ENCODE measurements around the gene CANT1. TPM values are rescaled to one million over a fixed set of nuclear protein-coding genes. Genes with fewer than 3 reads are reported as not detected.

CANT1 gene
- total RNA-seq, 1 donor from 2014 or later, result 33.3 TPM

GRCh38 chr17:78986649-78987328 lies 22.8 kb downstream of the CANT1 start:
- no peak for TF ChIP-seq CTCF (IDR thresholded peaks at IDR 0.05; ENCODE audit: partially characterized antibody, unreplicated experiment)
- Mint-ChIP-seq H3K27ac (ENCODE audit: unreplicated experiment) (no peak overlapping the region), H3K4me3 (ENCODE audit: unreplicated experiment) (no peak overlapping the region), H3K27me3 (ENCODE audit: unreplicated experiment) (peaks cover 1% of the 10 kb centered on the region), H3K9me3 (ENCODE audit: unreplicated experiment) (peaks cover 1% of the 10 kb centered on the region), H3K4me1 (ENCODE audit: low read depth, unreplicated experiment) (no peaks in the 10 kb centered on the region), H3K36me3 (ENCODE audit: unreplicated experiment) (no peaks in the 10 kb centered on the region)
- DNase-seq, result no peak

- Mint-ChIP-seq H3K9me3 (ENCODE audit: unreplicated experiment) (peaks cover 1% of the 10 kb centered on the region), H3K27ac (ENCODE audit: unreplicated experiment) (no peak overlapping the region), H3K4me3 (ENCODE audit: unreplicated experiment) (no peak overlapping the region), H3K36me3 (ENCODE audit: unreplicated experiment) (no peaks in the 10 kb centered on the region), H3K4me1 (ENCODE audit: low read depth, unreplicated experiment) (no peaks in the 10 kb centered on the region), H3K27me3 (ENCODE audit: unreplicated experiment) (peaks cover 1% of the 10 kb centered on the region)
- TF ChIP-seq CTCF (IDR thresholded peaks at IDR 0.05; ENCODE audit: partially characterized antibody, unreplicated experiment), result no peak
- DNase-seq, result no peak
These were observed 23.4 kb downstream of the CANT1 start for GRCh38 chr17:78986048-78986648.

GRCh38 chr17:78985395-78985794 lies 24.2 kb downstream of the CANT1 start:
- H3K27ac Mint-ChIP-seq (ENCODE audit: unreplicated experiment), result no peak overlapping the region
- no peaks in the 10 kb centered on the region for H3K4me1 Mint-ChIP-seq (ENCODE audit: low read depth, unreplicated experiment)
- H3K9me3 Mint-ChIP-seq (ENCODE audit: unreplicated experiment), result peaks cover 1% of the 10 kb centered on the region
- DNase-seq, result no peak
- peaks cover 1% of the 10 kb centered on the region for H3K27me3 Mint-ChIP-seq (ENCODE audit: unreplicated experiment)
- H3K4me3 Mint-ChIP-seq (ENCODE audit: unreplicated experiment), result no peak overlapping the region
- H3K36me3 Mint-ChIP-seq (ENCODE audit: unreplicated experiment), result no peaks in the 10 kb centered on the region
- no peak for TF ChIP-seq CTCF (IDR thresholded peaks at IDR 0.05; ENCODE audit: partially characterized antibody, unreplicated experiment)

- H3K27ac Mint-ChIP-seq (ENCODE audit: unreplicated experiment), result no peak overlapping the region
These were observed 28.3 kb downstream of the CANT1 start for GRCh38 chr17:78981010-78981888.

More at GRCh38 chr17:78981010-78981888, 28.3 kb downstream of the CANT1 start:
- peaks cover 4% of the 10 kb centered on the region for H3K4me1 Mint-ChIP-seq (ENCODE audit: low read depth, unreplicated experiment)
- H3K9me3 Mint-ChIP-seq (ENCODE audit: unreplicated experiment), result no peaks in the 10 kb centered on the region
- no peak for DNase-seq
- no peaks in the 10 kb centered on the region for H3K36me3 Mint-ChIP-seq (ENCODE audit: unreplicated experiment)
- no peak for TF ChIP-seq CTCF (IDR thresholded peaks at IDR 0.05; ENCODE audit: partially characterized antibody, unreplicated experiment)
- H3K4me3 Mint-ChIP-seq (ENCODE audit: unreplicated experiment), result no peak overlapping the region
- peaks cover 1% of the 10 kb centered on the region for H3K27me3 Mint-ChIP-seq (ENCODE audit: unreplicated experiment)

Measured in glutamatergic neuron (in vitro differentiated cells).